AG09319 (cell line): Measurements from ENCODE around the gene PCDH9.

ENCODE experiments used
- DNase-seq: peaks from one replicate; pipeline ENCODE4 v3.0.0-alpha.2; 2010; ENCODE audit warnings: low read depth; ENCODE audit errors: extremely low read depth
- CTCF ChIP-seq: IDR thresholded peaks from 2 replicates; pipeline ENCODE4 v1.5.1; 2011; ENCODE audit warnings: low read depth, mild to moderate bottlenecking, inconsistent platforms, low read length, moderate library complexity

PCDH9 gene

DNA sequence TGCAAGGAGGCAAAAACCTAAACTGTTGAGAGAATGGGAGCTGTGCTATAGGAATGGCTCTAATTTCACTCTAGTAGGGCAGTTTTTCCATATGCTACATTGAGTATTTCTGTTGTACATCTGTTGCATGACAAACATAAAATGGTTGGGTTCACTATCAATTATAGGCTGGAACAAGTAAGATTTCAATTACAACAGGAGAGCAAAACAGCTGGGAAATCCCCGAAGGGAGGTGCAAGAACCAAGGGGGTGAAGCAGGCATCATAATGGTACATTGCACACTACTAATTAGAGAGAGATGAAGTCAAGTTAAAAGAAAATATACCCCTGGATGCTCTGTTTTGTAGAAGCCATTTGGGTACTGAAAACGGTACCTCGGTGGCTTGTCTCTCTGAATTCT is 389.5 kb downstream of the PCDH9 start:
- TF ChIP-seq CTCF: no peak
- DNase-seq: no peak

DNA sequence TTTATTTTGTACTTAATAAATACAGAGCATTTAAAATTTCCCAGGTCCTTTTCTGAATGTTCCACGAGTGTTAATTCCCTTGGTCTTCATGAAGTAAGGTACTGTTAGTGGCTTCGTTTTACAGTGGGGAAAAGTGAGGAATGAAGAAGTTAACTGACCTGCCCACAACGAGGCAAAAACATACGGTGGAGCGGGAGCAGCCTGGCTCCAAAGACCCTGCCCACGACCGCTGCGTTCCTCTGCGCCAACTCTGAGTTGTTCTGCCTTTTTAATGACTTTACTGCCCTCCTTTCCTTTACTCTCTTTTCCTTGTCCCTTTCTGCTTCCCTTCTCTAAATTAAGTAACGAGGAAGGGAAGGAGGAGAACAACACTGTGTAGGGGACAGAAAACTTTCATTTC is 392.9 kb downstream of the PCDH9 start:
- no peak for DNase-seq
- TF ChIP-seq CTCF: no peak

DNA sequence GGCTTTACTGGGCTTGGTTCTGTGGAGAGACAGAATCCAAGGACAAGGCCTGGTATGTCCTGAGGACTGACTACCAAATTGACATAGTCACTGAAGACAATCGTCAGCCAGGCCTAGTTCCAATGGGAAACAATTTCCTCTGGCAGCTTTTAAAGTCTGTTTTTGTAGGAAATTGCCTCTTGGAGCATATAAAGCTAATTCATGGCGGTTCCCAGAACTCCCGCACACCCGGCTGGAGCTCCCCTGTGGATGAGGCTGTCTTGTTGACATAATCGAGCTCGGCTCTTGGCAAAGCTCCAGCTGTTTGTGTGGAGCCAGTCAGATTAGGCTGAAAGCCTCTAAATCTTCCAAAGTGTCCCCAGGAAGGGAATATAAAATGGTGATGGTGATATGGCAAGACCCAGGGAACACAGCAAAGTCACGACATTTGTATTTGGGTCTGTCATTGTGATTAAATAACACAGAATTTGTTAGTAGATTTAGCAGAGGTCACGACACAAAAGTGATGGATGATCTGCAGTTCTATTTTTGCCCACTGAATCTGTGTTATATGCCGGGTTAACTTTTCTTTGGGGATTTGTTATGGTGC is 395.0 kb downstream of the PCDH9 start:
- no peak for TF ChIP-seq CTCF

GRCh38 chr13:66830940-66831716 is 399.0 kb downstream of the PCDH9 start:
- no peak for DNase-seq
- no peak for TF ChIP-seq CTCF

More for the DNA sequence above, 395.0 kb downstream of the PCDH9 start:
- DNase-seq: no peak

DNA sequence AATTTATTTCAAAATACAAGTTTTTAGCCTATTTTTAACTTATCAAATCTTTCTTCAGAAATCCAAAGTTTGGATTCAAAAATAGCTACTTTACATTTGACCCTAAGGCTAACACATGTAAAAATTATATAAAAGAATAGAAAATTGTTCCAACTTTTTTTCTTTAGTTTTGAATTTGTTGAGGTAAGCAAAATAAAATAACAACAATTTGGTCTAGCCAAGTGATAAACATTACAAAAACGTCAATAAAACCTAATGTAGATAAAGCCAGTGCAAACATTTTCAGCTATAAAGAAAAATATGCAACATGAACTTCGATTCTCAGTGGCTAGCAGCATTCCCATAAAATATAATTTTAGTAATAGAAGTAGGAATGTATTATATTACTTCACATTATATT is 400.3 kb downstream of the PCDH9 start:
- TF ChIP-seq CTCF: no peak
- no peak for DNase-seq

DNA sequence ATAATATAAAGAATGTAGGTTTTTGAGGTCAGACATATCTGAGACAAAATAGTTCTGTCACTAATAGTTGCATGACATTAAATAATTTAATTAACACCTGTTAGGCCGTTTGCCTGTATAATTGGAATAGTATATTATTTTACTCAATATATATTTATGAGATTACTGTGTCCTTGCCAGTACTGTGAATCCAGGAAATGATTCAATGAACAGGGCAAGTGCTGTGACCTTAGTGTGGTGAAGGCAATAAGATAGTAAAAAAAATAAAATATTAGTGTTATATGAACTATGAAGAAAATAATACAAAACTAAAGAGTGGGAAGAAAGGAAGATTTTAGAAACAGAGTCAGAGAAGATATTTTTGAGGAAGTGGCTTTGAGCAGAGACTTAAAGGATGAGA is 403.7 kb downstream of the PCDH9 start:
- no peak for TF ChIP-seq CTCF
- DNase-seq: no peak

DNA sequence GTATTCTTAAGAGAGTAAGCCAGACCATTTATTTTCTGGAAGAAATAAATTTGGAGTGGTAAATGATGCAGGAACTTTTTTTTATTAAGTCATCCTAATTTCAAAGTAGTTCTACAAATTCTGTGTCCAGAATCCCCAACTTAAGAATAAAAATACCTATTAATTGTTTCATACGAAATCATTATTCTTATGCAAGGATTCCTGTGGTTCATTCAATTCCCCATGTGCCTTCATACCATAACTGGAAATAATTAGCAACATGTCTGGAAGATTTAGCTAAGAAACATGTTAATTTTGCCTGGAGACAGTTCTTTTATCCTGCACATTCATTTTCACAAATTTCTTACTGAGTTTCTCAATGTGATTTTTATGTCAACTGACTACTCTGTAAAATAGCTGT is 408.6 kb downstream of the PCDH9 start:
- no peak for DNase-seq
- TF ChIP-seq CTCF: no peak
